Neural crest cell (in vitro differentiated cells): Measurements from ENCODE around the gene DENND4B. TPM values are rescaled to one million over a fixed set of nuclear protein-coding genes. Genes with fewer than 3 reads are reported as not detected.
A peak's percentile ranks its signal among the peaks of the same experiment; 100 is the strongest.
"Not testable (repeated sequence)": the region's sequence is repeated elsewhere in the genome, so short reads cannot be mapped to it uniquely, and the experiment has no call there.

Source experiments
- DNase-seq: peaks from one replicate; pipeline ENCODE4 v3.0.0; 2021; ENCODE audit warnings: low read depth, mixed read lengths, low spot score
- H3K27ac Mint-ChIP-seq: one replicate; pipeline ENCODE4 v1.8.0; 2021; ENCODE audit warnings: mild to moderate bottlenecking, mixed read lengths; ENCODE audit not compliant: unreplicated experiment
- H3K27me3 Mint-ChIP-seq: 2 replicates; pipeline ENCODE4 v1.8.0; 2021; ENCODE audit warnings: low read depth, mild to moderate bottlenecking, mixed read lengths
- H3K36me3 Mint-ChIP-seq: 2 replicates; pipeline ENCODE4 v1.8.0; 2021; ENCODE audit warnings: low read depth, mild to moderate bottlenecking, mixed read lengths
- H3K4me1 Mint-ChIP-seq: 2 replicates; pipeline ENCODE4 v1.8.0; 2021; ENCODE audit warnings: mixed read lengths
- H3K4me3 Mint-ChIP-seq: one replicate; pipeline ENCODE4 v1.8.0; 2021; ENCODE audit warnings: mild to moderate bottlenecking, mixed read lengths
- H3K9me3 Mint-ChIP-seq: 2 replicates; pipeline ENCODE4 v1.8.0; 2021; ENCODE audit warnings: mixed read lengths
- total RNA-seq: library from RNA; stranded (reverse); gene quantifications from 2 replicates; pipeline ENCODE4 v1.2.1, GENCODE V29; 2021
- TF ChIP-seq, protein P1 (sequence below): fragments of 200-600 bp; sonication (generic); conservative IDR thresholded peaks from 2 replicates; pipeline ENCODE4 v1.5.0; 2021; ENCODE audit warnings: antibody characterized with exemption, mild to moderate bottlenecking

Gene DENND4B
- total RNA-seq, 1 donor from 2014 or later = 75.2 TPM

DNA sequence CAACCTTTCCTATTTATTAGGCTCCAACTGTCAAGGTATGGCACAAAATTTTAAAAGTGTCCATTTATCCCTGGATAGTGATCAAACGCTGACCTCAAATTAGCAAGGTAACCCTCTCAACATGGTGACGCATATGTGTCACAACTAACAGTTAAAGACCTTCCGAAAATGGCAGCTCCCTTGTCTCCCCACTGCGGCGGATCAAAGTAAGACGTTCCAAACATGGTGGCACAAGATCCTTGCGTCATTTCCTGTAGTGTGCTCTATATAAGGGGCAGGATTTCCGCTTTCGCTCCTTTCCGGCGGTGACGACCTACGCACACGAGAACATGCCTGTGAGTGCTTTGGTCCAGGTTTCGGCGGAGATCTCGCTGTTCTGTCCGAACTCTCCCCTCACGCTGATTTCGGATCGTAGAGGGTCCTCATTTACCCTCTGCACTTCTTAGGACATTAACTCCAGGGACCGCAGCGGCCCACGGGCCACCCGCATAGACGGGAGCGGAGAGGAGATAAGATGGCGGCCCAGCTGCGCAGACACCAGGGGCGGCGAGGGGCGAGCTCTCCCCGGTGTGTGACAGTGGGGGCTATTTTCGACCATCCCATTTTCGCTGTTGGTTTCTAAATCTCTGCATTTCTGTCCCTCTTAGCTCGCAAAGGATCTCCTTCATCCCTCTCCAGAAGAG lies 44.1 kb upstream of the DENND4B start, which contains the start of gene RPS27:
Gene RPS27, plus strand, starts transcription at position 295 of the 683 bp plus-strand sequence. Its CDS starts 35 bp downstream, at position 330.
- Mint-ChIP-seq H3K27me3 (no peaks in the 10 kb centered on the region), H3K9me3 (peaks cover 4% of the 10 kb centered on the region), H3K4me1 (peaks cover 44% of the 10 kb centered on the region), H3K27ac (peak within 1 kb of the TSS; percentile 99), H3K4me3 (peak within 1 kb of the TSS; percentile 98), H3K36me3 (peaks cover 26% of the 10 kb centered on the region)
- DNase-seq = peak; percentile 83
- TF ChIP-seq, protein P1, sequence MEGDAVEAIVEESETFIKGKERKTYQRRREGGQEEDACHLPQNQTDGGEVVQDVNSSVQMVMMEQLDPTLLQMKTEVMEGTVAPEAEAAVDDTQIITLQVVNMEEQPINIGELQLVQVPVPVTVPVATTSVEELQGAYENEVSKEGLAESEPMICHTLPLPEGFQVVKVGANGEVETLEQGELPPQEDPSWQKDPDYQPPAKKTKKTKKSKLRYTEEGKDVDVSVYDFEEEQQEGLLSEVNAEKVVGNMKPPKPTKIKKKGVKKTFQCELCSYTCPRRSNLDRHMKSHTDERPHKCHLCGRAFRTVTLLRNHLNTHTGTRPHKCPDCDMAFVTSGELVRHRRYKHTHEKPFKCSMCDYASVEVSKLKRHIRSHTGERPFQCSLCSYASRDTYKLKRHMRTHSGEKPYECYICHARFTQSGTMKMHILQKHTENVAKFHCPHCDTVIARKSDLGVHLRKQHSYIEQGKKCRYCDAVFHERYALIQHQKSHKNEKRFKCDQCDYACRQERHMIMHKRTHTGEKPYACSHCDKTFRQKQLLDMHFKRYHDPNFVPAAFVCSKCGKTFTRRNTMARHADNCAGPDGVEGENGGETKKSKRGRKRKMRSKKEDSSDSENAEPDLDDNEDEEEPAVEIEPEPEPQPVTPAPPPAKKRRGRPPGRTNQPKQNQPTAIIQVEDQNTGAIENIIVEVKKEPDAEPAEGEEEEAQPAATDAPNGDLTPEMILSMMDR = no peak

GRCh38 chr1:153987621-153988020 lies 41.1 kb upstream of the DENND4B start:
- DNase-seq = no peak
- Mint-ChIP-seq H3K27ac (no peak overlapping the region), H3K36me3 (peaks cover 22% of the 10 kb centered on the region), H3K4me1 (peaks cover 51% of the 10 kb centered on the region), H3K4me3 (peak overlapping the region; percentile 98), H3K9me3 (peaks cover 4% of the 10 kb centered on the region), H3K27me3 (no peaks in the 10 kb centered on the region)
- TF ChIP-seq, protein P1 = no peak

GRCh38 chr1:153985941-153986761 lies 39.6 kb upstream of the DENND4B start, which contains the start of gene RAB13:
RAB13 (minus strand) TSS chr1:153986339; CDS start chr1:153986236, 103 bp downstream.
- Mint-ChIP-seq H3K4me3 (peak within 1 kb of the TSS; percentile 98), H3K4me1 (peaks cover 41% of the 10 kb centered on the region), H3K36me3 (peaks cover 15% of the 10 kb centered on the region), H3K9me3 (peaks cover 4% of the 10 kb centered on the region), H3K27ac (peak within 1 kb of the TSS; percentile 98), H3K27me3 (no peaks in the 10 kb centered on the region)
- TF ChIP-seq, protein P1 = no peak
- DNase-seq = peak; percentile 64

GRCh38 chr1:153985341-153985912 lies 38.9 kb upstream of the DENND4B start:
- TF ChIP-seq, protein P1 = no peak
- no peak for DNase-seq
- peaks cover 10% of the 10 kb centered on the region for H3K36me3 Mint-ChIP-seq
- peak overlapping the region; percentile 98 for H3K4me3 Mint-ChIP-seq
- H3K4me1 Mint-ChIP-seq = peaks cover 37% of the 10 kb centered on the region
- peaks cover 2% of the 10 kb centered on the region for H3K9me3 Mint-ChIP-seq
- peak overlapping the region; percentile 91 for H3K27ac Mint-ChIP-seq
- no peaks in the 10 kb centered on the region for H3K27me3 Mint-ChIP-seq

DNA sequence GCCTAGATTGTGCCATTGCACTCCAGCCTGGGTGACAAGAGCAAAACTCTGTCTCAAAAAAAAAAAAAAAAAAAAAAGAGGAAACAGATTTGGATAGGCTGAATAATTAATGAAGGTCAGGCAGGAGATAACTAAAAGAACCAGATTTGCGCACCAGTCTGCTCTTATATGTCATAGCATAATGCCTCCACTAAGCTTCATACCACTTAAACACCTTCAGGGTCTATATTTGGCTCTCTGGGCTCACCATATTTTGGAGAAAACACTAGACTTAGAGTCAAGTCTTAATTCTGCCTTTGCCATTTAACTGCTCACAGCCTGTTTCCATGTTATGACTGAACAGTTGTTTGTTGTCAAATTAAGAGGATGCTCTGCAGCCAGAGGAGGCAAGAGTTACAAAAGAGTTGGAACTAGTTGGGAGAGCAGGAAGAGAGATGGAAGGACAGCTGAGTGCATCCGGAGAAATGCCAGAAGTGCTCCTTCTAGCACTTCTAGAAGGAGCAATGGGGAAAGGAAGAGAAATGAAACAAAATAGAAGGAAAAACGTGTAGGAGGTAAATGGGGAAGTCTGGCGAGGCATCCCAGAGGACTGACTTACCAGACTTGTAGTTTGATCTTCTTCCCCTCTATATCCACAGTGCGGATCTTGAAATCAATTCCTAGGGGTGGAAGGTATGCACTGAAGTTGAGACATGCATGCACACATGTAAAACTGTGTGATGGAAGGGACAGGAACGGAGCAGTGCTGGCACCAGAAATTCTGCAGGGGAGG lies 37.8 kb upstream of the DENND4B start:
- Mint-ChIP-seq H3K36me3 (peaks cover 8% of the 10 kb centered on the region), H3K27me3 (no peaks in the 10 kb centered on the region), H3K27ac (no peak overlapping the region), H3K9me3 (no peaks in the 10 kb centered on the region), H3K4me1 (peaks cover 31% of the 10 kb centered on the region), H3K4me3 (peak overlapping the region; percentile 98)
- DNase-seq = no peak
- TF ChIP-seq, protein P1 = no peak

GRCh38 chr1:153981735-153982134 lies 35.2 kb upstream of the DENND4B start:
- H3K27ac Mint-ChIP-seq, H3K36me3 Mint-ChIP-seq, H3K27me3 Mint-ChIP-seq: not testable (repeated sequence)

DNA sequence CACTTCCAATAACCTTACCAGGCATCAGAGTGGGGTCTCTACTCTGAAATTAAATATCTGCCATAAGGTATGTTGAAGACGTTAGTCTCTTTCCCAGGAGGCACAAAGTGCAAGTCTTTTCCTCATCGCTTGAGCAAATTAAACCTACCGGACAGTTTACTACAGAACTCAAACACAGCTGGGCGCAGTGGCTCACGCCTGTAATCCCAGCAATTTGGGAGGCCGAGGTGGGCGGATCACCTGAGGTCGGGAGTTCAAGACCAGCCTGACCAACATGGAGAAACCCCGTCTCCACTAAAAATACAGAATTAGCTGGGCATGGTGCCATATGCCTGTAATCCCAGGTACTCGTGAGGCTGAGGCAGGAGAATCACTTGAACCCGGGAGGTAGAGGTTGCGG lies 32.6 kb upstream of the DENND4B start:
- not testable (repeated sequence) for H3K27me3 Mint-ChIP-seq, H3K9me3 Mint-ChIP-seq, DNase-seq, H3K27ac Mint-ChIP-seq
- Mint-ChIP-seq H3K4me1 (peaks cover 36% of the 10 kb centered on the region), H3K4me3 (peak overlapping the region; percentile 100), H3K36me3 (peaks cover 16% of the 10 kb centered on the region)

More at GRCh38 chr1:153981735-153982134, 35.2 kb upstream of the DENND4B start:
- not testable (repeated sequence) for DNase-seq, H3K9me3 Mint-ChIP-seq
- peaks cover 48% of the 10 kb centered on the region for H3K4me1 Mint-ChIP-seq
- peak overlapping the region; percentile 31 for H3K4me3 Mint-ChIP-seq
